ENCODE data around the gene RORB. TPM values are rescaled to one million over a fixed set of nuclear protein-coding genes. Genes with fewer than 3 reads are reported as not detected.

Gene RORB
- total RNA-seq, 1 experiment from 2014 or later: not detected

DNA sequence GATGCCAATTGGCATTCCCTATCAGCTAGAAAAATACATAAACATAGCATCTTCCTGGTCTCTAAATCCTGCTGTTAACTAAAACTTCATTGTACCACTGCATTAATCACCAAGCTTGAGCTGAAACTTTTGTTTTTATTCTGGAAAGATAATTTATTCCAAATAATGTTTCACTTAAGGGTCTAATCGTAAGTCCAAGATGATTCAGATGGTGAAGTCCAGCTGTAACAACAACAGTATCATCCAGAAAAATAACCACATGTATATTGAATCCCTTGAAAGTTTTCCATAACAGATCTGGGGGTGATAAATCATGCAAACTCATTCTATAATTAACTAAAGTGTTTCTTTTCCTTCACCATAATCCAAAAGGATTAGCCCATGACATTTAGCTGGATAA, 23.9 kb downstream of the RORB start:
- Histone ChIP-seq H3K4me3 (ENCODE audit: low read depth, low read length) (no peak overlapping the region), H3K27me3 (replicated peaks; ENCODE audit: control insufficient read depth, insufficient read depth, low read length) (no peaks in the 10 kb centered on the region), H3K36me3 (ENCODE audit: control insufficient read depth, insufficient read depth, low read length) (no peaks in the 10 kb centered on the region), H3K4me1 (no peaks in the 10 kb centered on the region), H3K9me3 (no peaks in the 10 kb centered on the region)
- Mint-ChIP-seq H3K9me3 (ENCODE audit: unreplicated experiment) (no peaks in the 10 kb centered on the region), H3K27me3 (ENCODE audit: insufficient read depth, unreplicated experiment) (no peaks in the 10 kb centered on the region), H3K4me1 (ENCODE audit: low read depth, unreplicated experiment) (no peaks in the 10 kb centered on the region), H3K27ac (ENCODE audit: unreplicated experiment) (no peak overlapping the region), H3K4me3 (ENCODE audit: unreplicated experiment) (no peak overlapping the region), H3K36me3 (ENCODE audit: insufficient read depth, unreplicated experiment) (no peaks in the 10 kb centered on the region)
- intact Hi-C loops (cut with micrococcal nuclease; ENCODE audit: unreplicated experiment): no loop called here
- TF ChIP-seq CTCF (IDR thresholded peaks at IDR 0.05; ENCODE audit: insufficient read depth in 1 of 2, low read depth in 1 of 2, low read length in 1 of 2, severe bottlenecking in 1 of 2, unreplicated experiment in 1 of 2): no peak
- no peak for DNase-seq
- ChIA-PET POLR2A (no interaction called here), CTCF (no interaction called here)
- BruUV-seq (replicated peaks): no TSS peak

- ChIA-PET POLR2A (no interaction called here), CTCF (no interaction called here)
- Mint-ChIP-seq H3K4me1 (ENCODE audit: low read depth, unreplicated experiment) (no peaks in the 10 kb centered on the region), H3K27me3 (ENCODE audit: insufficient read depth, unreplicated experiment) (no peaks in the 10 kb centered on the region), H3K27ac (ENCODE audit: unreplicated experiment) (no peak overlapping the region), H3K36me3 (ENCODE audit: insufficient read depth, unreplicated experiment) (no peaks in the 10 kb centered on the region), H3K4me3 (ENCODE audit: unreplicated experiment) (no peak overlapping the region), H3K9me3 (ENCODE audit: unreplicated experiment) (no peaks in the 10 kb centered on the region)
- intact Hi-C loops (cut with micrococcal nuclease; ENCODE audit: unreplicated experiment): no loop called here
- H3K4me3 ChIP-seq (ENCODE audit: low read depth, low read length): no peak overlapping the region
- TF ChIP-seq CTCF (IDR thresholded peaks at IDR 0.05; ENCODE audit: insufficient read depth in 1 of 2, low read depth in 1 of 2, low read length in 1 of 2, severe bottlenecking in 1 of 2, unreplicated experiment in 1 of 2): no peak
- no peaks in the 10 kb centered on the region for H3K9me3 ChIP-seq
- no peaks in the 10 kb centered on the region for H3K4me1 ChIP-seq
- H3K27me3 ChIP-seq (replicated peaks; ENCODE audit: control insufficient read depth, insufficient read depth, low read length): no peaks in the 10 kb centered on the region
- no peaks in the 10 kb centered on the region for H3K36me3 ChIP-seq (ENCODE audit: control insufficient read depth, insufficient read depth, low read length)
- DNase-seq: no peak
- no TSS peak for BruUV-seq (replicated peaks)
Observed at GRCh38 chr9:74524289-74524688, 27.2 kb downstream of the RORB start.

DNA sequence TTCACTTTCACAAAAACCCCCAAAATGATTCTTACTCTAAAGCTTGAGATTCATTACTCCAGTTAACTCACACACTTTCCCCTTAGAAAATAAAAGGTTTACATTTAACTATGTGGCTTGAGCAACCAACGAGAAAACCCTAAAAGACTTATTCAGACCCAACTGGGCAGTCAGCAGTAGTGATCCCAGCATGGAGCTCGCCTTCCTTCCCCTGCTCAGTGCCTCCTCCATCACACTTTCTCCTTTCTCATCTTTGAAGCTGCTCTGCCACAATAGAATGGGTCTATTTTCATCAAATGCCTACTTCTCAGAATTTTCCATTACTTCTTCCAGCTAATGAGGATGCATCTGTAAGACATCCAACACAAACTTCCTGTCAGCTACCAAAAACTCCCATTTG, 29.1 kb downstream of the RORB start:
- no peak for TF ChIP-seq CTCF (IDR thresholded peaks at IDR 0.05; ENCODE audit: insufficient read depth in 1 of 2, low read depth in 1 of 2, low read length in 1 of 2, severe bottlenecking in 1 of 2, unreplicated experiment in 1 of 2)
- Histone ChIP-seq H3K27me3 (replicated peaks; ENCODE audit: control insufficient read depth, insufficient read depth, low read length) (no peaks in the 10 kb centered on the region), H3K4me1 (no peaks in the 10 kb centered on the region), H3K36me3 (ENCODE audit: control insufficient read depth, insufficient read depth, low read length) (no peaks in the 10 kb centered on the region), H3K9me3 (no peaks in the 10 kb centered on the region), H3K4me3 (ENCODE audit: low read depth, low read length) (no peak overlapping the region)
- H3K9me3 Mint-ChIP-seq (ENCODE audit: unreplicated experiment): no peaks in the 10 kb centered on the region
- intact Hi-C loops (cut with micrococcal nuclease; ENCODE audit: unreplicated experiment): no loop called here
- H3K27me3 Mint-ChIP-seq (ENCODE audit: insufficient read depth, unreplicated experiment): no peaks in the 10 kb centered on the region
- H3K4me3 Mint-ChIP-seq (ENCODE audit: unreplicated experiment): no peak overlapping the region
- POLR2A ChIA-PET: no interaction called here
- no peaks in the 10 kb centered on the region for H3K36me3 Mint-ChIP-seq (ENCODE audit: insufficient read depth, unreplicated experiment)
- no TSS peak for BruUV-seq (replicated peaks)
- no peak for DNase-seq
- H3K27ac Mint-ChIP-seq (ENCODE audit: unreplicated experiment): no peak overlapping the region
- no peaks in the 10 kb centered on the region for H3K4me1 Mint-ChIP-seq (ENCODE audit: low read depth, unreplicated experiment)
- CTCF ChIA-PET: no interaction called here
